GM06990 (cell line): Measurements from ENCODE around the gene IPO9.

Experiments used
- DNase-seq: peaks from one replicate; pipeline ENCODE4 v3.0.0-alpha.2; 2011; ENCODE audit not compliant: insufficient read length; ENCODE audit errors: extremely low read depth
- H3K27me3 ChIP-seq: replicated peaks from 2 replicates; pipeline ENCODE4 v1.6.0; 2011; ENCODE audit warnings: low read length; ENCODE audit not compliant: control insufficient read depth, insufficient read depth
- H3K36me3 ChIP-seq: 2 replicates; pipeline ENCODE4 v1.5.1; 2011; ENCODE audit warnings: low read length; ENCODE audit not compliant: control insufficient read depth, insufficient read depth
- H3K4me3 ChIP-seq: replicated peaks from 2 replicates; pipeline ENCODE4 v1.5.1; 2011; ENCODE audit warnings: low read depth, mild to moderate bottlenecking, control low read depth, low read length
- CTCF ChIP-seq: IDR thresholded peaks from 2 replicates; pipeline ENCODE4 v1.5.1; 2011; ENCODE audit warnings: low read length, control low read depth, mild to moderate bottlenecking, inconsistent platforms; ENCODE audit not compliant: insufficient read depth, poor library complexity, severe bottlenecking

IPO9 gene

GRCh38 chr1:201808633-201808990 lies 20.3 kb upstream of the IPO9 start:
- Histone ChIP-seq H3K36me3 (no peaks in the 10 kb centered on the region), H3K4me3 (no peak overlapping the region), H3K27me3 (no peaks in the 10 kb centered on the region)
- DNase-seq, result no peak
- no peak for TF ChIP-seq CTCF

GRCh38 chr1:201809876-201810275 lies 19.1 kb upstream of the IPO9 start:
- no peaks in the 10 kb centered on the region for H3K27me3 ChIP-seq
- DNase-seq, result no peak
- no peak overlapping the region for H3K4me3 ChIP-seq
- no peaks in the 10 kb centered on the region for H3K36me3 ChIP-seq
- no peak for TF ChIP-seq CTCF

- no peaks in the 10 kb centered on the region for H3K36me3 ChIP-seq
- TF ChIP-seq CTCF, result no peak
Observed at GRCh38 chr1:201810466-201811216, 18.3 kb upstream of the IPO9 start.

GRCh38 chr1:201813226-201813625 lies 15.7 kb upstream of the IPO9 start:
- no peak overlapping the region for H3K4me3 ChIP-seq
- TF ChIP-seq CTCF, result no peak
- no peaks in the 10 kb centered on the region for H3K27me3 ChIP-seq
- no peaks in the 10 kb centered on the region for H3K36me3 ChIP-seq
- DNase-seq, result no peak

More at GRCh38 chr1:201810466-201811216, 18.3 kb upstream of the IPO9 start:
- no peaks in the 10 kb centered on the region for H3K27me3 ChIP-seq
- no peak overlapping the region for H3K4me3 ChIP-seq
- no peak for DNase-seq

- Histone ChIP-seq H3K27me3 (no peaks in the 10 kb centered on the region), H3K36me3 (no peaks in the 10 kb centered on the region), H3K4me3 (no peak overlapping the region)
- no peak for DNase-seq
- TF ChIP-seq CTCF, result no peak
Observed at GRCh38 chr1:201816309-201816854, 12.6 kb upstream of the IPO9 start.
